Adrenal gland (tissue), 5 donors: ENCODE measurements around the gene SCN2B.

Experiments
- POLR2A ChIP-seq, 2 donors: fragments of 450-650 bp; IDR thresholded peaks; one replicate each; pipeline ENCODE4 v1.6.1; 2017; ENCODE audit warnings: antibody characterized with exemption in 2 of 2, mild to moderate bottlenecking in 2 of 2, moderate library complexity in 1 of 2
- TF ChIP-seq, protein P1 (sequence below), 6 experiments: fragments of 450-650 bp in 4 of 6; fragments of 200-600 bp in 2 of 6; sonication (generic) in 1 of 6; IDR thresholded peaks; 1 replicate in 5 of 6; 2 replicates in 1 of 6; pipeline versions ENCODE4 v1.5.1 to v1.8.0; 2016 to 2021; ENCODE audit warnings: antibody characterized with exemption in 6 of 6, mild to moderate bottlenecking in 2 of 6, moderate library complexity in 1 of 6
- donor health status: DM: no; HTN: no; CAD: no.

DNA sequence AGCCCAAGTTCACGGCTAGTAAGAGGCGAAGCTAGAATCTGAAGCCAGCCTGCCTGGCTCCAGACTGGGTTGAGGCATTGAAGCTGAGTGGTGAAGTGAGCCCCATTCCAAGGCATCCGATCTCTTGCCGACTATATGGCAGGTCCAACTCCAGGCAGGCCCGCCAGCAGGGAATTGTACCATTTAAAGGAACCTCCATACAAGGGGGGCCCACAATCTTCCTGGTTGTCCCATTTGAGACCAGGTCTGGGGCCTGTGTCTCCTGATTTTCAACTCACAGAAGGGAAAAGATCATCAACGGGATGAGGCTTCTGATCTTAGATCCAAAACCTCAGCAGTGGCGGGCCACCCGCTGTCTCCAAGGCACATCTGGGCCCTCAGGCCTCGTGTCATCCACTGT is 4.1 kb downstream of the SCN2B start:
- TF ChIP-seq, protein P1, sequence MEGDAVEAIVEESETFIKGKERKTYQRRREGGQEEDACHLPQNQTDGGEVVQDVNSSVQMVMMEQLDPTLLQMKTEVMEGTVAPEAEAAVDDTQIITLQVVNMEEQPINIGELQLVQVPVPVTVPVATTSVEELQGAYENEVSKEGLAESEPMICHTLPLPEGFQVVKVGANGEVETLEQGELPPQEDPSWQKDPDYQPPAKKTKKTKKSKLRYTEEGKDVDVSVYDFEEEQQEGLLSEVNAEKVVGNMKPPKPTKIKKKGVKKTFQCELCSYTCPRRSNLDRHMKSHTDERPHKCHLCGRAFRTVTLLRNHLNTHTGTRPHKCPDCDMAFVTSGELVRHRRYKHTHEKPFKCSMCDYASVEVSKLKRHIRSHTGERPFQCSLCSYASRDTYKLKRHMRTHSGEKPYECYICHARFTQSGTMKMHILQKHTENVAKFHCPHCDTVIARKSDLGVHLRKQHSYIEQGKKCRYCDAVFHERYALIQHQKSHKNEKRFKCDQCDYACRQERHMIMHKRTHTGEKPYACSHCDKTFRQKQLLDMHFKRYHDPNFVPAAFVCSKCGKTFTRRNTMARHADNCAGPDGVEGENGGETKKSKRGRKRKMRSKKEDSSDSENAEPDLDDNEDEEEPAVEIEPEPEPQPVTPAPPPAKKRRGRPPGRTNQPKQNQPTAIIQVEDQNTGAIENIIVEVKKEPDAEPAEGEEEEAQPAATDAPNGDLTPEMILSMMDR (IDR thresholded peaks at IDR 0.05), result no peak
- no peak for TF ChIP-seq POLR2A (IDR thresholded peaks at IDR 0.05)
